Measurements from ENCODE around the gene OR8D1. TPM values are rescaled to one million over a fixed set of nuclear protein-coding genes. Genes with fewer than 3 reads are reported as not detected.
"Not testable (repeated sequence)": the region's sequence is repeated elsewhere in the genome, so short reads cannot be mapped to it uniquely, and the experiment has no call there.

Gene OR8D1
- total RNA-seq, 2 donors from 2014 or later: not detected

DNA sequence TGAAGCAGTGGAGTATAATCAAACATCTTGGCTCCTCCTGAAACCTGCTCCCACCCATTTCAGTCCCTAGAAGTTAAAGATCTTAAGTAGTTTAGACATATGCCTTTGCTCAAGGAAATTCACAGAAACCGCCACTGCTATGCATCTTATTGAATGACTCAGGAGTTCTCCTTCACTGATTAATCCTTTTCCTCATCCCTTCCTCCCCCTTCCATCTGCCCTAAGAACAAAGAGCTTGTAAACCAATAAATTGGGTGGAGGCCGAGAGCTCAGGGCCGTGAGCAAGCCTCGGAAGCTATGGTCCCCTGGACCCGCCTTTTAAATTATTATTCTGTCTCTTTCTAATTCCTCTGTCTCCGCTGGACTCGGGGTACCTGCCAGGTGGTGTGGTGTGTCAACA lies 42.9 kb downstream of the OR8D1 start:
- H3K27me3 Mint-ChIP-seq; DNase-seq (ENCODE audit: low spot score); ATAC-seq; H3K9me3 Mint-ChIP-seq; H3K36me3 Mint-ChIP-seq; H3K4me3 Mint-ChIP-seq; H3K4me1 Mint-ChIP-seq (ENCODE audit: low read depth in 2 of 2); H3K27ac Mint-ChIP-seq: not testable (repeated sequence)

DNA sequence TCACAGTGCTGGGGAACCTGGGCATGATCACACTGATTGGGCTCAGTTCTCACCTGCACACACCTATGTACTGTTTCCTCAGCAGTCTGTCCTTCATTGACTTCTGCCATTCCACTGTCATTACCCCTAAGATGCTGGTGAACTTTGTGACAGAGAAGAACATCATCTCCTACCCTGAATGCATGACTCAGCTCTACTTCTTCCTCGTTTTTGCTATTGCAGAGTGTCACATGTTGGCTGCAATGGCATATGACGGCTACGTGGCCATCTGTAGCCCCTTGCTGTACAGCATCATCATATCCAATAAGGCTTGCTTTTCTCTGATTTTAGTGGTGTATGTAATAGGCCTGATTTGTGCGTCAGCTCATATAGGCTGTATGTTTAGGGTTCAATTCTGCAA lies 48.7 kb downstream of the OR8D1 start:
- H3K9me3 Mint-ChIP-seq; H3K4me3 Mint-ChIP-seq; DNase-seq (ENCODE audit: low spot score); H3K27ac Mint-ChIP-seq; ATAC-seq; H3K36me3 Mint-ChIP-seq; H3K27me3 Mint-ChIP-seq; H3K4me1 Mint-ChIP-seq (ENCODE audit: low read depth in 2 of 2): not testable (repeated sequence)

DNA sequence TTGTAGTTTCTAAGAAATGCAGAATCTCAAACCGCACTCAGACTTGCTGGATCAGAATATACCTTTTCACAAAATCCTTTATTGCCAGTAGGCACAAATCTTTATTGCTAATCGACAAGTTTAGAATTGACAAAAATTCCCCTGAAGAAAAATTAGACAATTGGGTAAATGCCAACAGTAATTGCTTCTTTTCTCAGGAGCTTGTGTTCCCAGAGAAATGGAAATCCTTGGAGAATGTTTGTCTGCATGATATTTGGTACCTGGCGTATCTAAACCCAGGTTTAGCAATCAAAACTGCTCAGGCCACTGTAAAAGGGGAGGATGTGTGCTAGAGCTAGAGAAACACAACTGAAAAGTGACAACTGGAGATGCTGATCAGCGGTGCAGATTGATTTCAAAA lies 57.7 kb downstream of the OR8D1 start, which contains the start of gene OR8G5:
OR8G5 (plus strand) TSS at position 301 of the 400 bp plus-strand sequence. CDS start 8,556 bp downstream, outside the sequence.
- no peaks in the 10 kb centered on the region for H3K9me3 Mint-ChIP-seq
- ATAC-seq (no peak), DNase-seq (ENCODE audit: low spot score) (no peak)
- no peaks in the 10 kb centered on the region for H3K4me1 Mint-ChIP-seq (ENCODE audit: low read depth in 2 of 2)
- no peak within 1 kb of the TSS for H3K4me3 Mint-ChIP-seq
- peaks cover 2 to 5% of the 10 kb centered on the region in 2 donors for H3K27me3 Mint-ChIP-seq
- no peaks in the 10 kb centered on the region for H3K36me3 Mint-ChIP-seq
- no peak within 1 kb of the TSS for H3K27ac Mint-ChIP-seq

Other genes starting within 250 kb of the OR8D1 start
- gene VWA5A, start 198.5 kb downstream of the OR8D1 start, total RNA-seq: 10 to 100 TPM in 1 of 2 donors, 1 to 10 TPM in 1; 4.4 to 12.5 TPM
- gene OR10D3, start 130.6 kb downstream of the OR8D1 start, total RNA-seq: not detected
- gene OR8G1, start 72.9 kb downstream of the OR8D1 start, total RNA-seq: not detected
- not detected for gene OR8G5, start 57.6 kb downstream of the OR8D1 start, total RNA-seq
- not detected for gene OR8D2, start 6.2 kb upstream of the OR8D1 start, total RNA-seq
- not detected for gene OR8B2, start 70.5 kb upstream of the OR8D1 start, total RNA-seq
- gene OR8B3, start 85.1 kb upstream of the OR8D1 start, total RNA-seq: not detected
- gene OR8B4, start 110.9 kb upstream of the OR8D1 start, total RNA-seq: not detected
- gene OR8B8, start 131.7 kb upstream of the OR8D1 start, total RNA-seq: not detected
- not detected for gene OR8B12, start 229.7 kb upstream of the OR8D1 start, total RNA-seq

All from natural killer cell treated with Interleukin-12 subunit alpha and Interleukin-12 subunit beta and Interleukin-15 and Interleukin-18, amount 100 ng/mL, for 72 hours (primary cell).